ENCODE data around the gene FAM184B. TPM values are rescaled to one million over a fixed set of nuclear protein-coding genes. Genes with fewer than 3 reads are reported as not detected.

FAM184B gene
- total RNA-seq, 1 experiment from 2014 or later, result 0.09 TPM

- peaks cover 6% of the 10 kb centered on the region for H3K27me3 Mint-ChIP-seq (ENCODE audit: unreplicated experiment)
- BruUV-seq (replicated peaks), result no TSS peak
- intact Hi-C loops (cut with micrococcal nuclease; ENCODE audit: unreplicated experiment), result loop anchor here (5.0 kb wide), 1 partner anchor 239 kb away; no protein-coding TSS in a partner anchor
- no peak for TF ChIP-seq CTCF (IDR thresholded peaks at IDR 0.05; ENCODE audit: unreplicated experiment)
- DNase-seq, result no peak
- peaks cover 3% of the 10 kb centered on the region for H3K9me3 Mint-ChIP-seq (ENCODE audit: low read depth, unreplicated experiment)
- H3K4me3 Mint-ChIP-seq (ENCODE audit: low read depth, unreplicated experiment), result no peak overlapping the region
- no peak overlapping the region for H3K27ac Mint-ChIP-seq (ENCODE audit: unreplicated experiment)
- CTCF ChIA-PET, result interaction anchor here (0.8 kb wide), 1 partner anchor 237 kb away, joined by 3 read pairs; no protein-coding TSS in a partner anchor
- H3K36me3 Mint-ChIP-seq (ENCODE audit: insufficient read depth, unreplicated experiment), result no peaks in the 10 kb centered on the region
- H3K4me1 Mint-ChIP-seq (ENCODE audit: low read depth, unreplicated experiment), result no peaks in the 10 kb centered on the region
Measured at GRCh38 chr4:17786567-17786966, 5.1 kb upstream of the FAM184B start.

- CTCF ChIA-PET, result no interaction called here
Measured at GRCh38 chr4:17785858-17786257, 4.4 kb upstream of the FAM184B start.

GRCh38 chr4:17780501-17781299 lies 721 bp downstream of the FAM184B start:
- BruUV-seq (replicated peaks), result no TSS peak
- DNase-seq, result peak; percentile 9
- TF ChIP-seq CTCF (IDR thresholded peaks at IDR 0.05; ENCODE audit: unreplicated experiment), result no peak
- no peaks in the 10 kb centered on the region for H3K4me1 Mint-ChIP-seq (ENCODE audit: low read depth, unreplicated experiment)
- peaks cover 13% of the 10 kb centered on the region for H3K27me3 Mint-ChIP-seq (ENCODE audit: unreplicated experiment)
- no peaks in the 10 kb centered on the region for H3K36me3 Mint-ChIP-seq (ENCODE audit: insufficient read depth, unreplicated experiment)
- intact Hi-C loops (cut with micrococcal nuclease; ENCODE audit: unreplicated experiment), result no loop called here
- peaks cover 3% of the 10 kb centered on the region for H3K9me3 Mint-ChIP-seq (ENCODE audit: low read depth, unreplicated experiment)
- H3K27ac Mint-ChIP-seq (ENCODE audit: unreplicated experiment), result no peak overlapping the region
- peak overlapping the region; percentile 71 for H3K4me3 Mint-ChIP-seq (ENCODE audit: low read depth, unreplicated experiment)
- CTCF ChIA-PET, result no interaction called here

More at GRCh38 chr4:17785858-17786257, 4.4 kb upstream of the FAM184B start:
- BruUV-seq (replicated peaks), result no TSS peak
- peaks cover 13% of the 10 kb centered on the region for H3K27me3 Mint-ChIP-seq (ENCODE audit: unreplicated experiment)
- no peak for TF ChIP-seq CTCF (IDR thresholded peaks at IDR 0.05; ENCODE audit: unreplicated experiment)
- H3K36me3 Mint-ChIP-seq (ENCODE audit: insufficient read depth, unreplicated experiment), result no peaks in the 10 kb centered on the region
- no peak overlapping the region for H3K4me3 Mint-ChIP-seq (ENCODE audit: low read depth, unreplicated experiment)
- H3K9me3 Mint-ChIP-seq (ENCODE audit: low read depth, unreplicated experiment), result peaks cover 3% of the 10 kb centered on the region
- no peak overlapping the region for H3K27ac Mint-ChIP-seq (ENCODE audit: unreplicated experiment)
- intact Hi-C loops (cut with micrococcal nuclease; ENCODE audit: unreplicated experiment), result loop anchor here (5.0 kb wide), 1 partner anchor 239 kb away; no protein-coding TSS in a partner anchor
- no peak for DNase-seq
- no peaks in the 10 kb centered on the region for H3K4me1 Mint-ChIP-seq (ENCODE audit: low read depth, unreplicated experiment)

GRCh38 chr4:17778431-17778830 lies 3.0 kb downstream of the FAM184B start:
- Mint-ChIP-seq H3K9me3 (ENCODE audit: low read depth, unreplicated experiment) (peaks cover 3% of the 10 kb centered on the region), H3K27ac (ENCODE audit: unreplicated experiment) (no peak overlapping the region), H3K27me3 (ENCODE audit: unreplicated experiment) (peaks cover 13% of the 10 kb centered on the region), H3K4me3 (ENCODE audit: low read depth, unreplicated experiment) (no peak overlapping the region), H3K36me3 (ENCODE audit: insufficient read depth, unreplicated experiment) (no peaks in the 10 kb centered on the region), H3K4me1 (ENCODE audit: low read depth, unreplicated experiment) (no peaks in the 10 kb centered on the region)
- no peak for DNase-seq
- intact Hi-C loops (cut with micrococcal nuclease; ENCODE audit: unreplicated experiment), result no loop called here
- no peak for TF ChIP-seq CTCF (IDR thresholded peaks at IDR 0.05; ENCODE audit: unreplicated experiment)
- BruUV-seq (replicated peaks), result no TSS peak
- CTCF ChIA-PET, result no interaction called here
